Vagina (tissue), 2 donors: ENCODE results near the gene ICOSLG.
"Not testable (repeated sequence)": the region's sequence is repeated elsewhere in the genome, so short reads cannot be mapped to it uniquely, and the experiment has no call there.

Source experiments
- POLR2A ChIP-seq, 2 donors: fragments of 450-650 bp; IDR thresholded peaks; one replicate each; pipeline ENCODE4 v1.6.1; 2017; ENCODE audit warnings: antibody characterized with exemption in 2 of 2, mild to moderate bottlenecking in 2 of 2, moderate library complexity in 2 of 2
- POLR2AphosphoS5 ChIP-seq, 2 donors: sonication (generic); formaldehyde crosslinking; IDR thresholded peaks; one replicate each; pipeline ENCODE4 v1.9.0; 2017; ENCODE audit warnings: antibody characterized with exemption in 2 of 2, mild to moderate bottlenecking in 2 of 2, low read depth in 1 of 2; ENCODE audit not compliant: insufficient read depth in 1 of 2
- TF ChIP-seq, protein P1 (sequence below), 3 experiments: fragments of 450-650 bp in 2 of 3; fragments of 200-600 bp in 1 of 3; sonication (generic) in 1 of 3; IDR thresholded peaks; one replicate each; pipeline ENCODE4 v1.5.1; 2017 to 2019; ENCODE audit warnings: antibody characterized with exemption in 3 of 3, mild to moderate bottlenecking in 2 of 3, moderate library complexity in 2 of 3

DNA sequence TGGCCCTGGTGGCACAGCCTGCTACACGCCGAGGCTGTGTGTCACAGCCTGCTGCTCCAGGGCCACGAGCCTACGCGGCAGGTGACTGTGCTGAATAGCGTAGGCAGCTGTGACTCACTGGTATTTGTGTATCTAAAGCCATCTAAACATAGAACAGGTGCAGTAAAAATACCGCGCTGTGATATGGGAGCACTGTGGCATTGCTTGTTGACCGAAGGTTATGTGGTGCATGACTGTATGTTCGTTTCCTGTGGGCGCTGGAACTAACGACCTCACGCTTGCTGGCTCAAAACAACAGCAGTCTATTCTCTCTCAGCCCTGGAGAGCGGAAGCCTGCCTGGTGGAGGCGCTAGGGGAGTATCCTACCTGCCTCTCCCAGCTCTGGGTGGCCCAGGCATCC is 3.2 kb upstream of the ICOSLG start:
- TF ChIP-seq, protein P1, sequence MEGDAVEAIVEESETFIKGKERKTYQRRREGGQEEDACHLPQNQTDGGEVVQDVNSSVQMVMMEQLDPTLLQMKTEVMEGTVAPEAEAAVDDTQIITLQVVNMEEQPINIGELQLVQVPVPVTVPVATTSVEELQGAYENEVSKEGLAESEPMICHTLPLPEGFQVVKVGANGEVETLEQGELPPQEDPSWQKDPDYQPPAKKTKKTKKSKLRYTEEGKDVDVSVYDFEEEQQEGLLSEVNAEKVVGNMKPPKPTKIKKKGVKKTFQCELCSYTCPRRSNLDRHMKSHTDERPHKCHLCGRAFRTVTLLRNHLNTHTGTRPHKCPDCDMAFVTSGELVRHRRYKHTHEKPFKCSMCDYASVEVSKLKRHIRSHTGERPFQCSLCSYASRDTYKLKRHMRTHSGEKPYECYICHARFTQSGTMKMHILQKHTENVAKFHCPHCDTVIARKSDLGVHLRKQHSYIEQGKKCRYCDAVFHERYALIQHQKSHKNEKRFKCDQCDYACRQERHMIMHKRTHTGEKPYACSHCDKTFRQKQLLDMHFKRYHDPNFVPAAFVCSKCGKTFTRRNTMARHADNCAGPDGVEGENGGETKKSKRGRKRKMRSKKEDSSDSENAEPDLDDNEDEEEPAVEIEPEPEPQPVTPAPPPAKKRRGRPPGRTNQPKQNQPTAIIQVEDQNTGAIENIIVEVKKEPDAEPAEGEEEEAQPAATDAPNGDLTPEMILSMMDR (IDR thresholded peaks at IDR 0.05), result not testable (repeated sequence)
- TF ChIP-seq POLR2A (IDR thresholded peaks at IDR 0.05); POLR2AphosphoS5 (IDR thresholded peaks at IDR 0.05; ENCODE audit: insufficient read depth in 1 of 2, low read depth in 1 of 2): not testable (repeated sequence)
